ENCODE results near the gene DDN.
A peak's percentile ranks its signal among the peaks of the same experiment; 100 is the strongest.

DDN gene

GRCh38 chr12:48965298-48965838, 33.8 kb downstream of the DDN start:
- DNase-seq, result peak in 1 of 2 experiments; percentile 12

DNA sequence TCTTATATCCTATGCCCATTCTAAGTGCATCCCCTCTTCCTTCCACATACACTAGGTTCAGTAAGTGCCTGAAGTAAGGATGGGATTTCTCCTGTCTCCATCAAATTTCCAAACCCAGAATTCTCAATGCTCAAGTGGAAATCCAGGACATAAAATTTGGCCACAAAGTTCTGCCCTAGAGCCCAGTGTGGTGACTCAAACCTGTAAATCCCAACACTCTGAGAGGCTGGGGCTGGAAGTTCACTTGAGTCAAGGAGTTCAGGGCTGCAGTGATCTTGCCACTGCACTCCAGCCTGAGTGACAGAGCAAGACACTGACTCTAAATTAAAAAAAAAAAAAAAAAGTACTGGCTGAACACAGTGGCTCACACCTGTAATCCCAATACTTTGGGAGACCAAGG, 37.4 kb downstream of the DDN start:
- no peak for DNase-seq

DNA sequence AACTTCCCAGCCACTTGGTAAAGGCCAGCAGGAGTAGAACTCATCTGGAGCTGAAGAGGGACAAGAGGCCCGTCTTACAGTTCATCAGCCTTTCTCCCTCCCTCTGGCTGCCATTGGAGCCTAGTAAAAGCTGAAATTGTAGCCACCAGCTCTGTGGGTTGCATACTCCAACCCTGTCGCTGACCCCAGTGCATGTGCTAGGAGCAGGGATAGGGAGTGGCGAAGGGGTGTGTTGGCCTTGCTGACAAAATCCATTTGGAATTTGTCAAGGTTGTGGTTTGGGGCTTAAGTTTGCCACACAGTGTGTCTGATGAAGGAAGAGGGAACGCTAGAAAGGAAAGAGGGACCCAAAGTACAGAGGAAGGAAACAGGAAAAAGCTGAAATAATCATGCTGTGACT, 37.8 kb downstream of the DDN start:
- DNase-seq, result no peak

DNA sequence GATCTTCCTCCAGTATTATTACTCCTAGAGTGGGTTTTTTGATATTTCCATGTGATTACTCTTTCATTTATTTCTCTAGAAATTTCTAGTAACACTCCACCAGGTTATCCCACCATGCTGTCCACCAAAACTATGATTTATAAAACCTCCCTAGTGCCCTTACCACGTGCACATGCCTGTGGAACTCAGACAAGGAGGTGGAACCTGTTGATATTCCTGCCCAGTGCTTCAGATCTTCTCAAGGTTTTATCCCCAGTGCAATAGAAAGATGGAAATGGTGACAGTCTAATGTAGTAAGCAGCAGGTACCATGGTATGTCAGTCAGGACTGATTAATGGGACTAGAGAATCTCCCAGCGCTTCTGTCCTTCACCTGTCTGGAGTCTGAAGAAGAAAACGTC, 38.3 kb downstream of the DDN start:
- no peak for DNase-seq

DNA sequence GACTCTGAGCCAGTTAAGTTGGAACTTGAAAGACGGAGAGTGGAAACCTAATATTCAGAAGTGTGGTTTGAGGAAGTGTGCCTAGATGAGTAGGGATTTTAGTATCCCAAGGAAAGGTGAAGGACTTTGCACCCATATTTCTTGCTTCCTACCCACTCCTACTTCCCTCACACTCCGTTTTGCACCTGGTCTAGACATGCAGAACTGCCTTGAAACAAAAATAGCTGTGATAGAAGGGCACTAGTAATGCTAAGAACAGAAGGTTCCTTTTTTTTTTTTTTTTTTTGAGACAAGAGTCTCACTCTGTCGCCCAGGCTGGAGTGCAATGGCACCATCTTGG, 41.2 kb downstream of the DDN start:
- DNase-seq, result no peak

DNA sequence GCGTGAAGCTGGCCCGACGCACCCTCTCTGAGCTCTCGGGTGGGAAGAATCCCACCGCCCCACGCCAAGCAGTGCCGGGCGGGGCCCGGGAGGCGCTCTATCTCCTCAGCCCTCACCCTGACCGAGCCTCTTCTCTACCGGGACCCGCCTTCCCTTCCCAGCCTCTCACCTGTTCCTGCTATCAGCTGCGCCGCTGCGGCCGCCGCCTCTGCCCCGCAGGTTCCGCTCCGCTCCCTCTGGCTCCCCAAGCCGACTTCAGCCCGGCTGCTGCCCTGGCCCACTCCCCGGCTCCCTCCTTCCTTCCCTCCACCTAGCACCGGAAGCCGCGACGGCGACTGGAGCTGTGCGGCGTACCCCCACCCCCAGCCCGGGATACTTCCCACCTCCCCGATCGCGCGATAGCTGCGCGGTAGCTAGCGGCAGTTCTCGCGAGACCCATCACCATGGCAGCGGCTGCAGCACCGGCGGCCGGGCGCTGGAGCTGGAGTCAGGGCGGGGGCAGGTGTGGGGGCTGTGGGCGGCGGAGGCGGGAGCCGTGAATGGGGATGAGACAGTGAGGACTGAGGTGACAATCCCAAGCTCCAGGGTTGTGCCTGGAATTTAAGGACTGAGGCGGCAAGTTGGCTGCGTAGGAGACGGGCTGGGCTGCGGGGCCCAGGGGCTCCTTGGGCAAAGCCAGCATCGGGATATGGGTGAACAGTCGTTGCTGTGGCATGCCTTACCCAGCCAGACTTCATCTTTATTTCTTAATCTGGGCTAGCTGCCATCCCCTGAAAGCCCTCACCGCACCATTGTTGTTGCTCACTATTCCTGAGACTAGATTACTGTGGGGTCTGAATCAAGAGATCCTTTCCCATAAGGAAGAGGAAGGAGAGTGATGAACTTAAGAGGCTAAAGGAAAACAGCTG, 41.8 kb downstream of the DDN start, which contains the start of gene ARF3:
Gene ARF3 (minus strand): TSS at position 347 of the 908 bp plus-strand sequence. CDS start 16,392 bp downstream, outside the sequence.
- DNase-seq, result peak; percentile 88 to 94

- peak; percentile 77 to 87 for DNase-seq
Measured at GRCh38 chr12:48956279-48957140, 42.7 kb downstream of the DDN start.

GRCh38 chr12:48954841-48955501, 44.2 kb downstream of the DDN start:
- no peak for DNase-seq

DNA sequence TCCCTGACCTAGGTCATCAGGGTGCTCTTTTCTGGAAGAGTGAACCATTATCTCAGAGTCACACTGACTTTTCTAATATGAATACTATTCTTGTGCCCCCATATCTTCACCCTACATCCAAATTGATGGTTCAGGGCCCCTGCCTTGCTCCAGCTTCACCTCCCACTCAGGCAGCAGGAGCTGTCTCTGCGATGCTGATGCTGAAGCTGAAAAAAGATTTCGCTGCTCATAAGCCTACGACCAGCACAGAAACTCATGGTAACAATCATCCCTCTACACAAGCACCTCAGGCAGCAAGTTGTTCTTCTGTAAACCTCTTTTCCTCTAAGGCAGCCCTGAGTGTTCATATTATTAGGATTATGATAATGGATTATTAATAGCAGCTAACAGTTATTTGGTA, 45.1 kb downstream of the DDN start:
- no peak for DNase-seq

- peak in 1 of 2 experiments; percentile 3 for DNase-seq
Measured at GRCh38 chr12:48952691-48953090, 46.5 kb downstream of the DDN start.

- no peak for DNase-seq
Measured at GRCh38 chr12:48947727-48948126, 51.4 kb downstream of the DDN start.

- no peak for DNase-seq
Measured at GRCh38 chr12:48946943-48947342, 52.2 kb downstream of the DDN start.

DNA sequence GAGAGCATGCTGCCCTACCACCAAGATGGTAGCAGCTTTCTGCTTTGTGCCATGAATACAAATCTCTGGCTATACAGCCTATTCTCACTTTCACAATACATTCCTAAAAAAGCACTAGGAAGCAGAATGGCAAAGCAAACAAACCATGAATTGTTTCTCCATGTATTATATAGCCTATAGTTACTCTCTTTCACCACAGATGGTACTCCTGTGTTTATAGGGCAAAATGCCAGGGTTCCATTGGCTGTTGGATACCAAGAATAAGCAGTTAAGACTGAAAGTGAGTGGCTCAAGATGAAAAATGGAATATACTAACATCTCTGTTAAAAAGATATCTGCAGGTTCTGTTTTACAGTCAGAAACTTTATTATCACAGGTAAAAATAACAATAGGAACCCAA, 53.0 kb downstream of the DDN start:
- no peak for DNase-seq
